ENCODE results near the gene MCC.

DNA sequence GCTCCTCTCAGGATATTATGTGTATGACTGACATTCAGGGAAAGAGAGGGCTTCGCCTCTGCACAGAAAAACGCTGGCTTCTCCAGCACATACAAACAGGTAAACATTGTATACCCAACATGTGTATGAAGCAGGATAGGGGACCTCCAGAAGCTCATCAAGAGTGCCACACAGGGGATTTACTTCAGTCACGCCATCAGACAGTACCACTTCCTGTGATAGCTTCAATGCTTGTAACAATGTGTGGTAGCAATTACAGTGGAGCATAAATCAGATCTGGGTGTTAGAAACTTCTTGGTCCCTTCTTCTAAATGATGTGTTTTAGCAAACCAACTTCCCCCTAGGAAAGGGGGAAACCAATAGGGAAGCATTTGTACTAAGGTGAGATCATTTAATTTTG, 214.3 kb downstream of the MCC start:
- no peak for TF ChIP-seq EZH2phosphoT487 (IDR thresholded peaks at IDR 0.05; ENCODE audit: borderline replicate concordance, low read depth, low read length)
- TF ChIP-seq, protein P1, sequence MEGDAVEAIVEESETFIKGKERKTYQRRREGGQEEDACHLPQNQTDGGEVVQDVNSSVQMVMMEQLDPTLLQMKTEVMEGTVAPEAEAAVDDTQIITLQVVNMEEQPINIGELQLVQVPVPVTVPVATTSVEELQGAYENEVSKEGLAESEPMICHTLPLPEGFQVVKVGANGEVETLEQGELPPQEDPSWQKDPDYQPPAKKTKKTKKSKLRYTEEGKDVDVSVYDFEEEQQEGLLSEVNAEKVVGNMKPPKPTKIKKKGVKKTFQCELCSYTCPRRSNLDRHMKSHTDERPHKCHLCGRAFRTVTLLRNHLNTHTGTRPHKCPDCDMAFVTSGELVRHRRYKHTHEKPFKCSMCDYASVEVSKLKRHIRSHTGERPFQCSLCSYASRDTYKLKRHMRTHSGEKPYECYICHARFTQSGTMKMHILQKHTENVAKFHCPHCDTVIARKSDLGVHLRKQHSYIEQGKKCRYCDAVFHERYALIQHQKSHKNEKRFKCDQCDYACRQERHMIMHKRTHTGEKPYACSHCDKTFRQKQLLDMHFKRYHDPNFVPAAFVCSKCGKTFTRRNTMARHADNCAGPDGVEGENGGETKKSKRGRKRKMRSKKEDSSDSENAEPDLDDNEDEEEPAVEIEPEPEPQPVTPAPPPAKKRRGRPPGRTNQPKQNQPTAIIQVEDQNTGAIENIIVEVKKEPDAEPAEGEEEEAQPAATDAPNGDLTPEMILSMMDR (conservative IDR thresholded peaks at IDR 0.05; ENCODE audit: low read length): no peak
